Activated effector memory CD4-positive, alpha-beta T cell treated with Interleukin-2 at 50 U/mL for 16 hours (primary cell): Measurements from ENCODE around the gene PRMT1.

ENCODE experiments used
- DNase-seq: peaks from one replicate; pipeline ENCODE4 v3.0.0-alpha.2; 2020

The PRMT1 gene

GRCh38 chr19:49730166-49730565 lies 53.1 kb downstream of the PRMT1 start:
- DNase-seq = no peak
